ENCODE data around the gene PSMD9. TPM values are rescaled to one million over a fixed set of nuclear protein-coding genes. Genes with fewer than 3 reads are reported as not detected.

PSMD9 gene
- total and polyA plus RNA-seq, 10 of the 15 experiments (the other 5 are each of a cell fraction or from before 2014, with no cell fraction given): 14.6 to 152 (median 58.1) TPM

DNA sequence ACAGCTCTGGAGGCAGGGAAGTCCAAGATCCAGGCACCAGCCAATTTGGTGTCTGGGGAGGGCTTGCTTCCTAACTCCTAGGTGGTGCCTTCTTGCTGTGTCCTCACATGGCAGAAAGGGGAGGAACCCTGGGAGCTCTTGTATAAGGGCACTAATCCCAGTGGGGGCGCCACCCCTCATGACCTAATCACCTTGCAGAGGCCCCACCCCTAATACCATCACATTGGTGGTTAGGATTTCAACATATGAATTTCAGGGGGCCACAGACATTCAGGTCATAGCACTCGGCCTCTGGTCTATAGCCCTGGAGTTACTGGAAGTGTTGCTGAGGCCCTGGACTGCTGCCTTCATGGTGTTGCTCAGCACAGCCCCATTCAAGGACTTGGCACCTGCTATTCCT lies 14.6 kb downstream of the PSMD9 start:
- peaks cover 11 to 17% of the 10 kb centered on the region in 2 experiments for H3K36me3 ChIP-seq (ENCODE audit: control insufficient read depth in 2 of 2, insufficient read depth in 2 of 2, low read length in 1 of 2)
- TF ChIP-seq JUND (IDR thresholded peaks at IDR 0.05; ENCODE audit: low read depth, low read length) (no peak), HDAC2 (IDR thresholded peaks at IDR 0.05) (no peak), RUNX3 (IDR thresholded peaks at IDR 0.05; ENCODE audit: low read length) (no peak), ZNF622 (IDR thresholded peaks at IDR 0.05) (no peak), RB1 (IDR thresholded peaks at IDR 0.05; ENCODE audit: borderline replicate concordance) (no peak), CBX3 (IDR thresholded peaks at IDR 0.05; ENCODE audit: borderline replicate concordance, low read depth) (no peak), MXI1 (IDR thresholded peaks at IDR 0.05; ENCODE audit: low read depth, low read length) (no peak), RAD21 (IDR thresholded peaks at IDR 0.05; ENCODE audit: insufficient read depth, low read depth, low read length) (no peak), SMAD5 (IDR thresholded peaks at IDR 0.05; ENCODE audit: low read depth) (no peak), ETV6 (conservative IDR thresholded peaks at IDR 0.05 in 1 of 2, IDR thresholded peaks at IDR 0.05 in 1 of 2; ENCODE audit: borderline replicate concordance in 1 of 2, low read depth in 1 of 2) (no peak), SMAD1 (IDR thresholded peaks at IDR 0.05; ENCODE audit: low read depth, partially characterized antibody) (no peak), KDM1A (IDR thresholded peaks at IDR 0.05; ENCODE audit: borderline replicate concordance) (no peak), RAD51 (IDR thresholded peaks at IDR 0.05) (no peak)
- TF ChIP-seq, protein P1, sequence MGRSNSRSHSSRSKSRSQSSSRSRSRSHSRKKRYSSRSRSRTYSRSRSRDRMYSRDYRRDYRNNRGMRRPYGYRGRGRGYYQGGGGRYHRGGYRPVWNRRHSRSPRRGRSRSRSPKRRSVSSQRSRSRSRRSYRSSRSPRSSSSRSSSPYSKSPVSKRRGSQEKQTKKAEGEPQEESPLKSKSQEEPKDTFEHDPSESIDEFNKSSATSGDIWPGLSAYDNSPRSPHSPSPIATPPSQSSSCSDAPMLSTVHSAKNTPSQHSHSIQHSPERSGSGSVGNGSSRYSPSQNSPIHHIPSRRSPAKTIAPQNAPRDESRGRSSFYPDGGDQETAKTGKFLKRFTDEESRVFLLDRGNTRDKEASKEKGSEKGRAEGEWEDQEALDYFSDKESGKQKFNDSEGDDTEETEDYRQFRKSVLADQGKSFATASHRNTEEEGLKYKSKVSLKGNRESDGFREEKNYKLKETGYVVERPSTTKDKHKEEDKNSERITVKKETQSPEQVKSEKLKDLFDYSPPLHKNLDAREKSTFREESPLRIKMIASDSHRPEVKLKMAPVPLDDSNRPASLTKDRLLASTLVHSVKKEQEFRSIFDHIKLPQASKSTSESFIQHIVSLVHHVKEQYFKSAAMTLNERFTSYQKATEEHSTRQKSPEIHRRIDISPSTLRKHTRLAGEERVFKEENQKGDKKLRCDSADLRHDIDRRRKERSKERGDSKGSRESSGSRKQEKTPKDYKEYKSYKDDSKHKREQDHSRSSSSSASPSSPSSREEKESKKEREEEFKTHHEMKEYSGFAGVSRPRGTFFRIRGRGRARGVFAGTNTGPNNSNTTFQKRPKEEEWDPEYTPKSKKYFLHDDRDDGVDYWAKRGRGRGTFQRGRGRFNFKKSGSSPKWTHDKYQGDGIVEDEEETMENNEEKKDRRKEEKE (IDR thresholded peaks at IDR 0.05): no peak
- TF ChIP-seq, protein P2, sequence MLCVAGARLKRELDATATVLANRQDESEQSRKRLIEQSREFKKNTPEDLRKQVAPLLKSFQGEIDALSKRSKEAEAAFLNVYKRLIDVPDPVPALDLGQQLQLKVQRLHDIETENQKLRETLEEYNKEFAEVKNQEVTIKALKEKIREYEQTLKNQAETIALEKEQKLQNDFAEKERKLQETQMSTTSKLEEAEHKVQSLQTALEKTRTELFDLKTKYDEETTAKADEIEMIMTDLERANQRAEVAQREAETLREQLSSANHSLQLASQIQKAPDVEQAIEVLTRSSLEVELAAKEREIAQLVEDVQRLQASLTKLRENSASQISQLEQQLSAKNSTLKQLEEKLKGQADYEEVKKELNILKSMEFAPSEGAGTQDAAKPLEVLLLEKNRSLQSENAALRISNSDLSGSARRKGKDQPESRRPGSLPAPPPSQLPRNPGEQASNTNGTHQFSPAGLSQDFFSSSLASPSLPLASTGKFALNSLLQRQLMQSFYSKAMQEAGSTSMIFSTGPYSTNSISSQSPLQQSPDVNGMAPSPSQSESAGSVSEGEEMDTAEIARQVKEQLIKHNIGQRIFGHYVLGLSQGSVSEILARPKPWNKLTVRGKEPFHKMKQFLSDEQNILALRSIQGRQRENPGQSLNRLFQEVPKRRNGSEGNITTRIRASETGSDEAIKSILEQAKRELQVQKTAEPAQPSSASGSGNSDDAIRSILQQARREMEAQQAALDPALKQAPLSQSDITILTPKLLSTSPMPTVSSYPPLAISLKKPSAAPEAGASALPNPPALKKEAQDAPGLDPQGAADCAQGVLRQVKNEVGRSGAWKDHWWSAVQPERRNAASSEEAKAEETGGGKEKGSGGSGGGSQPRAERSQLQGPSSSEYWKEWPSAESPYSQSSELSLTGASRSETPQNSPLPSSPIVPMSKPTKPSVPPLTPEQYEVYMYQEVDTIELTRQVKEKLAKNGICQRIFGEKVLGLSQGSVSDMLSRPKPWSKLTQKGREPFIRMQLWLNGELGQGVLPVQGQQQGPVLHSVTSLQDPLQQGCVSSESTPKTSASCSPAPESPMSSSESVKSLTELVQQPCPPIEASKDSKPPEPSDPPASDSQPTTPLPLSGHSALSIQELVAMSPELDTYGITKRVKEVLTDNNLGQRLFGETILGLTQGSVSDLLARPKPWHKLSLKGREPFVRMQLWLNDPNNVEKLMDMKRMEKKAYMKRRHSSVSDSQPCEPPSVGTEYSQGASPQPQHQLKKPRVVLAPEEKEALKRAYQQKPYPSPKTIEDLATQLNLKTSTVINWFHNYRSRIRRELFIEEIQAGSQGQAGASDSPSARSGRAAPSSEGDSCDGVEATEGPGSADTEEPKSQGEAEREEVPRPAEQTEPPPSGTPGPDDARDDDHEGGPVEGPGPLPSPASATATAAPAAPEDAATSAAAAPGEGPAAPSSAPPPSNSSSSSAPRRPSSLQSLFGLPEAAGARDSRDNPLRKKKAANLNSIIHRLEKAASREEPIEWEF (IDR thresholded peaks at IDR 0.05; ENCODE audit: insufficient replicate concordance, low read depth, low read length): no peak
- TF ChIP-seq, protein P3, sequence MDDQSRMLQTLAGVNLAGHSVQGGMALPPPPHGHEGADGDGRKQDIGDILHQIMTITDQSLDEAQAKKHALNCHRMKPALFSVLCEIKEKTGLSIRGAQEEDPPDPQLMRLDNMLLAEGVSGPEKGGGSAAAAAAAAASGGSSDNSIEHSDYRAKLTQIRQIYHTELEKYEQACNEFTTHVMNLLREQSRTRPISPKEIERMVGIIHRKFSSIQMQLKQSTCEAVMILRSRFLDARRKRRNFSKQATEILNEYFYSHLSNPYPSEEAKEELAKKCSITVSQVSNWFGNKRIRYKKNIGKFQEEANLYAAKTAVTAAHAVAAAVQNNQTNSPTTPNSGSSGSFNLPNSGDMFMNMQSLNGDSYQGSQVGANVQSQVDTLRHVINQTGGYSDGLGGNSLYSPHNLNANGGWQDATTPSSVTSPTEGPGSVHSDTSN (IDR thresholded peaks at IDR 0.05; ENCODE audit: insufficient replicate concordance, low read depth, low read length): no peak

More for the DNA sequence above, 14.6 kb downstream of the PSMD9 start:
- Histone ChIP-seq H3K9ac (ENCODE audit: control insufficient read depth, insufficient read depth, low read length) (no peak overlapping the region), H3K4me3 (no peak overlapping the region), H3K4me1 (ENCODE audit: control insufficient read depth, insufficient read depth, low read length) (no peaks in the 10 kb centered on the region), H3K79me2 (ENCODE audit: control insufficient read depth, insufficient read depth, low read length) (no peaks in the 10 kb centered on the region), H4K20me1 (ENCODE audit: control insufficient read depth, insufficient read depth) (no peaks in the 10 kb centered on the region), H3K27me3 (replicated peaks in 1 of 2; ENCODE audit: control insufficient read depth in 2 of 2, insufficient read depth in 2 of 2, low read length in 1 of 2) (no peaks in the 10 kb centered on the region), H3K4me2 (ENCODE audit: control insufficient read depth, insufficient read depth) (no peak overlapping the region), H3K27ac (ENCODE audit: control insufficient read depth, insufficient read depth) (no peak overlapping the region), H3K9me3 (replicated peaks; ENCODE audit: control insufficient read depth, insufficient read depth, low read length) (no peaks in the 10 kb centered on the region), H2AFZ (ENCODE audit: control insufficient read depth, low read depth, low read length) (no peak overlapping the region)
- BruUV-seq (replicated peaks): no TSS peak
- WGBS (ENCODE audit: insufficient coverage, insufficient replicate concordance, low lambda C conversion rate, missing lambda C conversion rate): 100% methylated on average over 2 of the region's 2 CpGs
- in situ Hi-C loops (cut with MboI): no loop called here
- ChIA-PET SMC1A (ENCODE audit: uncharacterized antibody, unreplicated experiment) (no interaction called here), CTCF (interaction anchor here (1.9 kb wide), 1 partner anchor 42 kb away, joined by 4 read pairs; no protein-coding TSS in a partner anchor), POLR2A (no interaction called here), RAD21 (ENCODE audit: unreplicated experiment) (no interaction called here)
- ATAC-seq: no peak
- FAIRE-seq: no peak
- intact Hi-C loops (cut with micrococcal nuclease; ENCODE audit: unreplicated experiment): no loop called here
- no peak for DNase-seq (ENCODE audit: low read depth, low spot score)

Data from GM12878 (cell line).